HT1080 (cell line): ENCODE measurements around the gene SEPTIN3. TPM values are rescaled to one million over a fixed set of nuclear protein-coding genes. Genes with fewer than 3 reads are reported as not detected.

Experiments
- DNase-seq: peaks from one replicate; pipeline ENCODE4 v3.0.0-alpha.2; 2015; ENCODE audit warnings: low read depth
- polyA plus RNA-seq, 2 experiments: library from polyadenylated mRNA; depleted of rRNA; stranded (reverse); fragments of >200 nt; gene quantifications; 2 replicates each; pipeline ENCODE4 v1.2.3, GENCODE V29; 2015
- total RNA-seq: library from RNA; depleted of rRNA; stranded (reverse); fragments of >200 nt; shearing (Covaris generic); gene quantifications from 2 replicates; pipeline ENCODE4 v1.2.3, GENCODE V29; 2014; rRNA removed

SEPTIN3 gene, protein sequence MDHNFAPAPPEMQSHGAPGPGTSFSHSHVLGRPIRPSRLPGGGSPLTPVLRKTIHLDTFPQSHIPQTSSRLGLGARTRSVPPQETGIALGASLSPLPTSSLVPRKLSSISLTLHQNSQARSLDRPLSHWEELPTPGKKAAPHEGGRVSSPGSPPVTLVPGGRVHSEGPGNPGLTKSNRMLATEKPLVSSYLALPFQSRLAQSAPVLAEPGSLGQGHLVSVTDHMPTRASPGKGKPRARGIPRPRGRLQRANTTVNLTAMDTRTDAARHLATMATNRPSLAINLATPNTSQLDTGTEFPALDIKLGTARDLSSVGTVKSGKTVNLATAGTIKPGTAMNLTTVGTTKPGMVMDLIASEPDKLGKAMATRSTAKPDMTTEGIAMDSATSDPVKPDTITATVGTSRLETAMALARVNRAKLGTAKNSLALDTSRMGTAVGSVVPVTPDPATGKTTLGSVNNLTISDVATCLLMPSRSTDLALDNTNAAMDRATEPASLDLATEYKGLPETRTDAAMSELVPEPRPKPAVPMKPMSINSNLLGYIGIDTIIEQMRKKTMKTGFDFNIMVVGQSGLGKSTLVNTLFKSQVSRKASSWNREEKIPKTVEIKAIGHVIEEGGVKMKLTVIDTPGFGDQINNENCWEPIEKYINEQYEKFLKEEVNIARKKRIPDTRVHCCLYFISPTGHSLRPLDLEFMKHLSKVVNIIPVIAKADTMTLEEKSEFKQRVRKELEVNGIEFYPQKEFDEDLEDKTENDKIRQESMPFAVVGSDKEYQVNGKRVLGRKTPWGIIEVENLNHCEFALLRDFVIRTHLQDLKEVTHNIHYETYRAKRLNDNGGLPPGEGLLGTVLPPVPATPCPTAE
- not detected in 2 replicates for total RNA-seq
- polyA plus RNA-seq (2015; cell fraction: cytosol; rRNA removed): 0.03 and 0.24 TPM in 2 replicates
- polyA plus RNA-seq (2015; cell fraction: nucleus; rRNA removed): 0.03 and 0.20 TPM in 2 replicates

GRCh38 chr22:41969110-41969646 lies at the start of gene SEPTIN3:
Gene SEPTIN3, plus strand, starts transcription at chr22:41969443. Its CDS starts 2,050 bp downstream, at chr22:41971493.
- DNase-seq: no peak

GRCh38 chr22:41920271-41920976 lies 48.8 kb upstream of the SEPTIN3 start:
- DNase-seq: no peak

DNA sequence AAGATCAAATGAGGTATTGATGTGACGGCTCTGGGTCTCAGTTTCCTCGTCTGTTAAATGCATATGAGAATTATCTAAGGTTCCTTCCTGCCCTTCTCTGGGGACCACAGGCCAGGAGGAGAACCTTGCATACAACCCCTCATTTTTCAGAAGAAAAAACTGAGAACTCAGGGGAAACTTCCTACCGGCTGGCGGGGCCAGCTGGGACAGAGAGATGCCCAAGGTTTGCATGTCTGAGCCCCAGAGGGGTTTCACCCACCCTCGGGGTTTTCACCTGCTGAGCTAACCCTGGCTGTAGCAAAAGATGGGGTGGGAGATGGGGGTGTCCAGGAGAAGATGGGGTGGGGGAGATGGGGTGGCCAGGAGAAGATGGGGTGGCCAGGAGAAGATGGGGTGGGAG lies 46.9 kb upstream of the SEPTIN3 start:
- no peak for DNase-seq

DNA sequence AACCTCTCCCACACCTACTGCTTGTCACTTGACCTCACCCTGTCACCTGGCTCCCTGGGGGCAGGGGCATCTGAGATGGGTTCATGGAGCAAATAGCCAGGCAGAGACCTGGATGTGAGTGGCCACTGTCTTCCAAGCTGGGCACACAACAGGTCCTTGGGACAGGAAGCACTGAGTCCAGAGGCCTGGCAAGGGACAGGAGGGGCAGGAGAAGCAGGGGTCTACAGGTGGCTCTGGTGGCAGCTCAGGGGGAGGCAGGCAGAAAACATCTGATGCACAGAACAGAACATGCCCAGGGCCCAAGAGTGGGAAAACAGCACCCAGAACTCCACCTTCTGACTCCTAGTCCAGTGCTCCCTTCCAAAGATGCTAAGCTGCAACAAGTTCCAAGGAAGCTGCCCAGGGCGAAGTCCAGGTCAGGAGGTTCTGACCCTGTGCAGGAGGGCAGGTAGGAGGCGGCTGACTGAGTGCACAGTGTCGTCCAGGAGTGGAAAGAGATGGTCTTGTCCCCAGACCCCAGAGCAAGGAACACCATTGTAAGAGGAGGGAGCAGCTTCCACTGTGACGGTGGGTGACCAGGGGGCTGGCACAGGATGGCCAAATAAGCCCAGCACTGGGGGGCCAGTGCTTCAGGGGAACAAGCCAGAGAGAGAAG lies 46.2 kb upstream of the SEPTIN3 start:
- DNase-seq: no peak

DNA sequence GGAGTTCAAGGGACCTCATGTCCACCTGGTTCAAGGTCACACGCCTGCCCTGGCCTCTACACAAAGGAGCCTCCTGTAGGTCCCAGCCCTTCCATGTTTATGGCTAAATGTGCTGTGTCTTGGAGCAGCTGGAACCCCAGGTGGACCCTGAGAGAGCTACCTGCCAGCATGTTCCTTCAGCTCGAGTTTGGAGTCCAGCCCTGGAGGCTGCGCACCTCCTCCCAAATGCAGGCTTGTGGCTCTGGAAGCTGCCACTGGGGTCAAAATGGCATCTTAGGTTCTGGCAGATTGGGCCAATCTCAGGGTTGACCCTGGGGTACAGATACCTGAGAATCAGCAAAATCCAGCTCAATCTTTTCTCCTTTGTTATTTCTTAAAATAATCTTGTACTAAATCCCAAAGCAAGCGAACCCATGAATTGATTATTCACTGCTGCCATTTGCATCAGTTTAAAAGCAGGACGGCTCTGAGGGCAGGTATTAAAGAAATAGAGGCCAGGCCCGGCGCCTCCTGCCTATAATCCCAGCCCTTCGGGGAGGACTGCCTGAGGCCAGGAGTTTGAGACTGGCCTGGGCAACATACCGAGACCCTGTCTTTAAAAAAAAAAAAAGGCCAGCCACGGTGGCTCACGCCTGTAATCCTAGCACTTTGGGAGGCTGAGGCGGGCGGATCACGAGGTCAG lies 45.5 kb upstream of the SEPTIN3 start:
- no peak for DNase-seq

GRCh38 chr22:41925783-41926460 lies 43.3 kb upstream of the SEPTIN3 start:
- DNase-seq: no peak

DNA sequence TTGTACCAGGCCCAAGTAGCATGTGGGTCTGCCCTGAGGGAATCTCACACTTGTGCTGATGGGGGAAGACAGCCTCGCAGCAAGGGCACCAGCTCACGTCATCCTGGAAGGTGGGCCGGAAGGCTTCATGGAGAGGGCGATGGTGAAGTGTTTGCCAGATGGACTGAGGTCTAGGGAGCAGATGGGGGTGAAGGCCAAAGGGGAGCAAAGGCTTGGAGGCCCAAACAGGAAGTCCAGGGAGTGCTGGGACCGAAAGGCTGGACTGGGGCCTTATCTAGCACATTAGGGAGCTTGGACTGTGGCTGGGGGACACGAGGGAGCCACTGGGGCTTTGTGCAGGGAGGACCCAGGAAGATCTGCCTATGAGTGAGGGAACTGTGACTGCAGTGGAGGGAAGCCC lies 41.4 kb upstream of the SEPTIN3 start:
- DNase-seq: no peak

GRCh38 chr22:41928593-41929417 lies 40.4 kb upstream of the SEPTIN3 start:
- no peak for DNase-seq

- no peak for DNase-seq
These were observed 39.8 kb upstream of the SEPTIN3 start for GRCh38 chr22:41929418-41929810.

- DNase-seq: no peak
These were observed 37.5 kb upstream of the SEPTIN3 start for GRCh38 chr22:41931701-41932269.

GRCh38 chr22:41932353-41932752 lies 36.9 kb upstream of the SEPTIN3 start:
- DNase-seq: no peak

DNA sequence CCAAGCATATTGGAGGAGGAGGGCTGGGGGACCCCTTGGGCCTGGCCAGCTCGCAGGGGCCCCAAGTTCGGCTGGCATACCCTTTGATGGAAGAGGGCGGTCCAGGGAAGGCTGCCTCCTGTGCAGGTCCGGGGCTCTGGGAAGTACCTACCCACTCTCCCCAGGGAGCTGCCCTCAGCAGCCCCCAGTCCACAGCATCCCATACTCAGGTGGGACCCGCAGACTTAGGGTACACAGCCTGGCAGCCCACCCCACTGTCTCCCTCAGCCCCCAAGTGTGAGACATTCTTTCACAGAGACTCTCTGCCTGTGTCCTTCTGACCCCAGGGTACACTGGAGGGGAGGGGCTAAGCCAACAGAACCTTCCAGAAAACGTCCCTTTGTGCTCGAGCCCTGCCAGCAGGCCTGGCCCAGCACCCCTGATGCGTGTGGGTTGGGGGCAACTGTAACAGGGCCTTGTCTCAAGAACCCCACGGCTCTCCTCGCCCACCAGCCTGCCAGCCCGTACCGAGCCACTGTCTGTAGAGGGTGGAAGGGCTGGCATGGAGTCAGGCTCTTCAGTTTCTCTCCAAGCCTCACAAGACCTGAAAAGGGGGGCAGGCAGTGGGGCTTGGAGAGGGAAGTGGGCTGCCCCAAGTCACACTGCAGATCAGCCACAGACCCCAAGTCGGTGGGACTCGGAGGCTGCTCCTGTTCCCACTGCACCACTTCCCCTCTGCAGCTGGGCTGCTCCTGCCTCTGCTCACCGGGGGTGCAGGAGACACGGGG lies 35.6 kb upstream of the SEPTIN3 start:
- no peak for DNase-seq

DNA sequence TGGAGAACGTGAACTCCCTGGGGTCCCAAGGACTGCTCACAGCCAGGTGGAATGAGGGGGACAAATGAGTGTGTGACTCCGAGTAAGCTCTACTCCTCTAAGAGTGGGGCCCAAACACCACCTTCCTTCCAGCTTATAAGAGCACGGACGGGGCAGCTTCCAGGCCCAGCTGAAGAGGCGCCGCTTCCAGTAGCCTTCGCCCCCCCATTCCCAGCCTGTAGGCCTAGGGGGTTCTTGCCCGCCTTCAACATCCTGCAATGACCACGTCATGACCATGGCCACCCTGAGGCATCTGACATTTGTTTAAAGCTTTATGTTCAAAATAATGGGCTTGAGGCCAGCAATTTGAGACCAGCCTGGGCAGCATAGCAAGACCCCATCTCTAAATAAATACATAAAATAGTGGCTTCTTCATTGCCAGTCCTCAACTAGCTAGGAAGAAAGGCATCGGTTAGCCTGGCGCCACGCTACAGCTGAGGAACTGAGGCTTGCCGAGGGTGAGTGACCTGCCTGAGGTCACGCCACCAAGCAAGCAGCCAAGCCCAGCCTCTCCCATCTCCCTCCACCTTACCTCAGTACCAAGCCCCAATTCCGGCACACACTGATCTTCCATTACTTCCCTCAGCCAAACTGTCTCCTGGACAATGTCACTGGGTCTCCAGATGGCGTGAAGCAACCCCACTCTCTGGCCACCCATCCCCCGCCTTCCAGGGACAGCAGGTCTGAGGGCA lies 34.8 kb upstream of the SEPTIN3 start:
- DNase-seq: no peak

GRCh38 chr22:41935015-41935351 lies 34.3 kb upstream of the SEPTIN3 start:
- no peak for DNase-seq

- no peak for DNase-seq
These were observed 33.7 kb upstream of the SEPTIN3 start for GRCh38 chr22:41935509-41935908.

- no peak for DNase-seq
These were observed 32.4 kb upstream of the SEPTIN3 start for GRCh38 chr22:41936894-41937169.
